Measurements from ENCODE around the gene GJA5. TPM values are rescaled to one million over a fixed set of nuclear protein-coding genes. Genes with fewer than 3 reads are reported as not detected.

The GJA5 gene
- total RNA-seq, 1 experiment from 2014 or later = not detected

- Histone ChIP-seq H3K4me3 (replicated peaks in 1 of 2; ENCODE audit: low read depth in 1 of 2, low read length in 2 of 2) (no peak overlapping the region), H3K27me3 (ENCODE audit: insufficient read depth, low read length) (no peaks in the 10 kb centered on the region), H3K4me1 (ENCODE audit: control insufficient read depth in 1 of 2, insufficient read depth in 2 of 2, low read length in 2 of 2) (peaks cover 0 to 7% of the 10 kb centered on the region in 2 experiments; a peak in 1 of 4 replicates), H2AFZ (ENCODE audit: low read depth, low read length, poor library complexity, severe bottlenecking) (no peak overlapping the region), H3K79me2 (ENCODE audit: insufficient read depth, low read length) (no peaks in the 10 kb centered on the region), H3K9me2 (ENCODE audit: insufficient read depth) (no peaks in the 10 kb centered on the region), H3K27ac (ENCODE audit: low read depth, low read length) (no peak overlapping the region), H3K4me2 (ENCODE audit: low read length) (no peak overlapping the region), H3K9me3 (ENCODE audit: control insufficient read depth in 1 of 2, insufficient read depth in 1 of 2, low read depth in 1 of 2, low read length in 2 of 2) (no peaks in the 10 kb centered on the region), H3K36me3 (ENCODE audit: control insufficient read depth in 1 of 2, insufficient read depth in 2 of 2, low read length in 2 of 2) (no peaks in the 10 kb centered on the region), H4K20me1 (ENCODE audit: insufficient read depth) (no peaks in the 10 kb centered on the region), H3K9ac (ENCODE audit: low read length) (no peak overlapping the region)
- ATAC-seq (no peak), DNase-seq (ENCODE audit: low read depth, low spot score) (no peak)
- BruUV-seq (replicated peaks) = no TSS peak
- CTCF ChIA-PET = no interaction called here
- intact Hi-C loops (cut with micrococcal nuclease) = no loop called here
- TF ChIP-seq TCF7L2 (IDR thresholded peaks at IDR 0.05; ENCODE audit: borderline replicate concordance, extremely low read depth, insufficient read depth, insufficient read length) = no peak
- TF ChIP-seq POLR2AphosphoS5 (IDR thresholded peaks at IDR 0.05; ENCODE audit: low read depth, low read length) = no peak
- no peak for TF ChIP-seq SIN3A (IDR thresholded peaks at IDR 0.05; ENCODE audit: low read depth)
- TF ChIP-seq CBX3 (IDR thresholded peaks at IDR 0.05; ENCODE audit: low read depth) = no peak
- TF ChIP-seq POLR2A (IDR thresholded peaks at IDR 0.05; ENCODE audit: borderline replicate concordance, extremely low read depth, insufficient read depth, insufficient read length) = no peak
- no peak for TF ChIP-seq ATF3 (IDR thresholded peaks at IDR 0.05)
- TF ChIP-seq EGR1 (IDR thresholded peaks at IDR 0.05; ENCODE audit: low read depth) = no peak
- TF ChIP-seq ZFX (IDR thresholded peaks at IDR 0.05) = no peak
- TF ChIP-seq SRF (IDR thresholded peaks at IDR 0.05; ENCODE audit: low read depth) = no peak
- TF ChIP-seq SP1 (IDR thresholded peaks at IDR 0.05; ENCODE audit: low read depth) = no peak
- TF ChIP-seq CTCF (IDR thresholded peaks at IDR 0.05 in 2 of 3, conservative IDR thresholded peaks at IDR 0.05 in 1 of 3; ENCODE audit: borderline replicate concordance in 1 of 3, insufficient read depth in 1 of 3, low read depth in 2 of 3, low read length in 2 of 3) = no peak
- POLR2A ChIA-PET = no interaction called here
- RAD21 ChIA-PET (ENCODE audit: low non-redundant PET in 1 of 2, low total read pairs in 2 of 2, uncharacterized antibody in 2 of 2, unreplicated experiment in 2 of 2) = no interaction called here
Measured at GRCh38 chr1:147750618-147751217, 9.7 kb downstream of the GJA5 start.
